ENCODE data around the gene SLC25A26.

DNA sequence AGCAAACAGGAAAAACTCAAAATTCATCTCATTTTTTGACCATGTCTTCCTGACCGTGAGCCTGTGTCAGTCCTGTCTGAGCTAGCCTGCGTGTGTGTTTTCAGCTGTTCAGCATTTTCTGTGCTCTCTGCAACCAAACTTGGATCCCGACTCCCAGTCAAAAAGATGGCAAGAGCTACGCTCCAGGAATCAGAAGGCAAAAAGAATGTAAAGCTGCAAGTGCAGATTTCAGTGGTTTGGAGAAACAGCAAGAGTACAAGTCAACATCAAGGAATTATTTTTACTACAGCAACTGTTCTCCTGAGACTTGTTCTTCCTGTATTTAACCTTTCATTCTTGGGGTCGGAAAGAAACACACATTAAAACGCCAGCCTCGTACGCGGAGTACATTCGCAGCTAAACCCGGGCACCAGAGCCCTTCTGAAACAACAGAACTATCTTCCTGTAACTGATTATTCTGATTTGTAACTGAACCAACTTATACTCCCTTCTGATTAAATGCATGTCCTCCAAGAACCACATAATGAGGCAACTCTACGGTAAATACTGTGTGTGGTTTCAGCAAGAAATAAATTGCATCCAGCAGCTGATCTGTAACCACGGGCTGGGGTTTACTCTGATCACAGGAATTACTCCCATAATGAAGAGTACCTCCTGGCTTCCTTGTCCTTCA lies 172.7 kb downstream of the SLC25A26 start:
- TF ChIP-seq, protein P1, sequence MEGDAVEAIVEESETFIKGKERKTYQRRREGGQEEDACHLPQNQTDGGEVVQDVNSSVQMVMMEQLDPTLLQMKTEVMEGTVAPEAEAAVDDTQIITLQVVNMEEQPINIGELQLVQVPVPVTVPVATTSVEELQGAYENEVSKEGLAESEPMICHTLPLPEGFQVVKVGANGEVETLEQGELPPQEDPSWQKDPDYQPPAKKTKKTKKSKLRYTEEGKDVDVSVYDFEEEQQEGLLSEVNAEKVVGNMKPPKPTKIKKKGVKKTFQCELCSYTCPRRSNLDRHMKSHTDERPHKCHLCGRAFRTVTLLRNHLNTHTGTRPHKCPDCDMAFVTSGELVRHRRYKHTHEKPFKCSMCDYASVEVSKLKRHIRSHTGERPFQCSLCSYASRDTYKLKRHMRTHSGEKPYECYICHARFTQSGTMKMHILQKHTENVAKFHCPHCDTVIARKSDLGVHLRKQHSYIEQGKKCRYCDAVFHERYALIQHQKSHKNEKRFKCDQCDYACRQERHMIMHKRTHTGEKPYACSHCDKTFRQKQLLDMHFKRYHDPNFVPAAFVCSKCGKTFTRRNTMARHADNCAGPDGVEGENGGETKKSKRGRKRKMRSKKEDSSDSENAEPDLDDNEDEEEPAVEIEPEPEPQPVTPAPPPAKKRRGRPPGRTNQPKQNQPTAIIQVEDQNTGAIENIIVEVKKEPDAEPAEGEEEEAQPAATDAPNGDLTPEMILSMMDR (optimal IDR thresholded peaks at IDR 0.05 in 1 of 3, IDR thresholded peaks at IDR 0.05 in 1 of 3, conservative IDR thresholded peaks at IDR 0.05 in 1 of 3; ENCODE audit: extremely low read depth in 1 of 3, insufficient read depth in 2 of 3, low read length in 3 of 3) = no peak
- no peak for TF ChIP-seq EZH2 (IDR thresholded peaks at IDR 0.05; ENCODE audit: low read length)
